HEK293 (cell line): ENCODE data around the gene DCUN1D2.

ENCODE experiments used
- CTCF ChIP-seq: fragments of 450-650 bp; formaldehyde crosslinking; IDR thresholded peaks from 2 replicates; pipeline ENCODE4 v1.5.1; 2016; ENCODE audit warnings: missing biosample characterization, missing genetic modification characterization
- ZBTB8A ChIP-seq: fragments of 450-650 bp; formaldehyde crosslinking; IDR thresholded peaks from 2 replicates; pipeline ENCODE4 v1.5.1; 2016; ENCODE audit warnings: missing biosample characterization, missing genetic modification characterization
- ZFHX2 ChIP-seq: fragments of 450-650 bp; formaldehyde crosslinking; conservative IDR thresholded peaks from 2 replicates; pipeline ENCODE4 v1.5.1; 2016; ENCODE audit warnings: missing biosample characterization, missing genetic modification characterization
- ZNF529 ChIP-seq: fragments of 450-650 bp; formaldehyde crosslinking; IDR thresholded peaks from 2 replicates; pipeline ENCODE4 v1.5.1; 2017; ENCODE audit warnings: missing genetic modification characterization, missing biosample characterization; ENCODE audit not compliant: insufficient replicate concordance
- ZNF639 ChIP-seq: fragments of 450-650 bp; formaldehyde crosslinking; IDR thresholded peaks from 2 replicates; pipeline ENCODE4 v1.5.1; 2016; ENCODE audit warnings: missing biosample characterization, missing genetic modification characterization
- ZNF670 ChIP-seq: fragments of 450-650 bp; formaldehyde crosslinking; IDR thresholded peaks from 2 replicates; pipeline ENCODE4 v1.5.1; 2016; ENCODE audit warnings: missing biosample characterization, missing genetic modification characterization, low read depth
- TF ChIP-seq, protein P1 (sequence below): fragments of 450-650 bp; formaldehyde crosslinking; IDR thresholded peaks from 2 replicates; pipeline ENCODE4 v1.5.1; 2016; ENCODE audit warnings: missing biosample characterization, missing genetic modification characterization

DNA sequence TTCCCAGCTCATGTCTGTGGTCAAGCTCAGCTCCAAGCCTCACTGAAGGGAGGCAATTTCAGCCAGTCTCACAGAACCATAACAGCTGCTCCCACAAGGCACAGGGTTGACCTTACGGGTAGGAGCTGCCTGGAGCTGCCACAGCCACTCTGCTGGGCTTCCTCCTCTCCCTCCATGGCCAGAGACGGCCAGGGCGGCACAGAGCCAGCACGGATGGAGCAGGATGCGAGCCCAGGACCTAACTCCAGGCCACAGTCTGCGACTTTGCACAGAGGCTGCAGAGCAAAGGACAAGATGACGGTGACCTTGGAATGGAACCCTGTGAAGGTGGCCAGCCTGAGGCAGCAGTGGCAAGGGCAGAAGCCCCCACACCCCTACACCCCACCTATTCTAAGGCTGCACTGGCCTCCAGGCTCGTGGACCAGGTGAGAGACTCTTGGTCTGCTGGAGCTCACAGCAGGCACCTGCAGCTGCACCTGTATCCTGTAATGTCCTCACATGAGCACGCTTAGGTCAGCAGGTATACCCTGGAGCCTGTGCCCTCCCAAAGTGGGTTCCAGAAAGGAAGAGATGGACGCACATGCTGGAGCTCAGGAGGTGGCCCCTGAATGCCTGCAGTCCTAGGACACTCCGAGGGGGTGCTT lies 66.9 kb downstream of the DCUN1D2 start:
- TF ChIP-seq CTCF (tag by site-specific recombination) (no peak), ZFHX2 (no peak), ZBTB8A (tag by site-specific recombination) (no peak), ZNF529 (tag by site-specific recombination) (no peak), ZNF670 (no peak), ZNF639 (no peak)
- TF ChIP-seq, protein P1, sequence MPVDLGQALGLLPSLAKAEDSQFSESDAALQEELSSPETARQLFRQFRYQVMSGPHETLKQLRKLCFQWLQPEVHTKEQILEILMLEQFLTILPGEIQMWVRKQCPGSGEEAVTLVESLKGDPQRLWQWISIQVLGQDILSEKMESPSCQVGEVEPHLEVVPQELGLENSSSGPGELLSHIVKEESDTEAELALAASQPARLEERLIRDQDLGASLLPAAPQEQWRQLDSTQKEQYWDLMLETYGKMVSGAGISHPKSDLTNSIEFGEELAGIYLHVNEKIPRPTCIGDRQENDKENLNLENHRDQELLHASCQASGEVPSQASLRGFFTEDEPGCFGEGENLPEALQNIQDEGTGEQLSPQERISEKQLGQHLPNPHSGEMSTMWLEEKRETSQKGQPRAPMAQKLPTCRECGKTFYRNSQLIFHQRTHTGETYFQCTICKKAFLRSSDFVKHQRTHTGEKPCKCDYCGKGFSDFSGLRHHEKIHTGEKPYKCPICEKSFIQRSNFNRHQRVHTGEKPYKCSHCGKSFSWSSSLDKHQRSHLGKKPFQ (tag by site-specific recombination): no peak
